GM19467 (cell line): Measurements from ENCODE around the gene CAV1.

Experiments used
- ATAC-seq: cut with Tn5 transposase; IDR thresholded peaks from one replicate; pipeline ENCODE4 v1.9.1; 2021; ENCODE audit warnings: mild to moderate bottlenecking, moderate library complexity; ENCODE audit not compliant: unreplicated experiment

The CAV1 gene

DNA sequence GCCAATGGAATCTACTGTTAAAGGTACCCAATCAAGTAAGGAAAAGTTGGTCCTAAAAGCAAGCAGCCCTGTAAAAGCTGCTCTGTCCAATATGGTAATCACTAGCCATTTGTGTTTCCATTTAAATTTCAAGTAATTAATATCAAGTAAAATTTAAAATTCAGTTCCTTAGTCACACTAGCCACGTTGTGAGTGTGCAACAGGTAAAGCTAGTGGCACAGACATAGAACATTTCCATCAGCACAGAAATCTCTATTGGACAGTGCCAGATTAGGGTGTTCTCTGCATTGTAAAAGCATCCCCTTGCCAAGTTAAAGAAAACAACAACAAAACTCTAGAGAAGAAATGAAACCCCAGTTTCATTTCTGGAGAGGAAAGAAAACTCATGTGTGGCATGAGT is 4.4 kb downstream of the CAV1 start:
- no peak for ATAC-seq

DNA sequence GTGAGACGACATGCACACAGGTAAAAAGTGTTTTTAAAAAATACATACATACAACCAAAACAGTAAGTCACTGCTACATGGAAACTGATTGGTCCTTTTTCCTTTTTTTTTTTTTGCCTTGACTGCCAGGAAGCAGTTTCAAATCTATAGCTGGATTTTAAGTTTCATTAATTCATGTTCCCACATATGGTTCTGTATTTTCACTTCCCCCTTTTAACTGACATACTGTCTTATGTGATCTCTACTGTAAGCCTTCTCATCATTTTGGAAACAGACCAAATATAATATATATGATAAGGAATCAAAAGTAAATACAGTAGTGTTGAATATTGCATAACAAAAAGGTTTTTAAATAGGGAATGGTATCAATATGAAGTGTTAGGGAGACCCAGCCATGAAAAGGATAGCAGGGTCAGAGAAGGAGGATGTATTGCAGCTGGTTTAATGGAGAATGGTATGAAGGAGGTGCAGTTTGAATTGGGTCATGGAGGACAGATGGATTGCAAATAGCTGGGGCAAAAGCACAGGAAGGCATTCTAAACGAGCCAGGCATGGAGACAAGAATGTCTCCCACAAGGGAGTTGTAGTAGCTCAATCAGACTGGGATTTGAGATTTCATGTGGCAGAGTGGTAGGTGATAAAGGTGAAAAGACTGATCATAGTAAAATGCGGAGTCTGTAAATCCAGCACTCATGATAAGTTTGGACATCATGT is 5.4 kb downstream of the CAV1 start:
- no peak for ATAC-seq

DNA sequence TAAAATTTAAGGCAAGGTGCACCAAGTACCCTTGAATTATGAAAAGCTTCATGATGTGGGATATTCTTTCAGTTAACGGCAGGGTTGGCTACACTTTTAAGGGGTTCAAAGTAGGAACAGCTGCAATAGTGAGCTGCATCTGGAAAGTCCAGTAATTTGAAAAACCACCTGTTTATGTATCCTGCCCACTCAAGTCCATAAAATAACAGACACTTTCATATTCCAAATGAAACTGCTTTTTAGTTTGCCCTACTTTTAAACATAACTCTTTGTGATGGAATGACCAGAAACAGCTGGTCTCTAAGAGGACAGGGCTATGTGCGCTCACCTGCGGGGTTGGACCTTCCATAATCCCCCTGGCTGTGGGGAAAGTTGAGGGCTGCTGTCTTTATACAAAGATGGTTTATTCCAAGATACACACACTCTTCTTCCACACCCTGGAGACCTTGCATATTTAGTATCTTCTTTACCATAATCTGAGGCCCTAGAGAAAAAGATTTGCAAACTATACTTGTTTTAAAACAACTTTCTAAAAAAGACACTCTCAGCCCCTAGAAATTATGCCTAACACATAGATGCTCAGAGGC is 7.4 kb downstream of the CAV1 start:
- no peak for ATAC-seq

DNA sequence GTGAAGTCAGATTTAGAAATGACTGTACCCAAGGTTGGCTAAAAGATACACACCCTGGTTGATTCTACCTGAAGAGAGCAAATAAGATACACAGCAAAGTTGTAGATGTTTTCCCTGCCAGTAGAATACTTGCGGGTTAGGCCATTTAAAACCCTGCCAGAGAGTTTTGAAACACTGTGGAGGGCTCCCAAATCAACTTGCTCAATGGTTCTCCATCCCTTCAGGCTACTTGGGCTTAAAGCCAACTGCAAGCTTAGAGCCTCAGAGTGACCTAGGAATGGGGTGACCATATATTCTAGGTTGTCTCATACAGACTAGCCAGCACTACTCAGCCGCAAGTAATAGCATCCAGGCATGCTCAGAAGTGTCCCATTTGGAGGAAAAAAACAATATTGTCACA is 10.0 kb downstream of the CAV1 start:
- ATAC-seq, result no peak

DNA sequence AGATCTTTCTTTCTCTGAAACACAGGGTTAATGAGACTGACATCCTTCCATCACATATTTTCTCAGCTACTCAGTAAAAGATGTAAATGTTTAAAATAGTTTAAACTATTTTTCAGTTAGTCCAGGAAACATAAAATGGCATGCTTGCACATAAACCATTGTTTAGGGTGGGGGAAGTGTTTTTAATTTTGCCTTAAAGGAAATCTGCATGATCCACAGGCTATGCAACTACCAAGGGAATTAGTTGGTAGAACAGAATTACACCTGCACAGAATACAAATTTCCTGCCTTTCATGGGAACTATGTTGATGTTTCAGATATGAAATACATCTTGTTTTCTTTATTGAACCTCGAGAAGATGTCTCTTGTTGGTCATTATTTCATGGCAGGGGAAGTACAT is 10.6 kb downstream of the CAV1 start:
- no peak for ATAC-seq

DNA sequence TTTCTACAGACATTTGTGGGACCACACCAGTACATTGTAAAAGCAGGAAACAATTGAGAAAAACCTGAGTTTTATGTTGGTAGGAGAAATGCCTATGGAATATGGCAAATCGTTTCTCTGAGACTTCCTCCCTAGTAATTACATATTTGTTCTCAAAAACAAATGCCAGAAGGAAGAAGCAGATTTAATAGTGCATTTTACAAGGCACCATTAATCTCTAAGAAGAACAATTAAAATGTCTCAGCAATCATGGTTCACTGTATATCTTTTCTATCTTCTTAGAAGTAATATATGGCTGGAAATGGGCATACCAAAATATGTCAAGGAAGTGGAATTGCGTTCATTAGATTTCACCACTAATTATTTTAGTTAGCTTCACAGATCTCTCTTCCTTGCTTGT is 13.3 kb downstream of the CAV1 start:
- no peak for ATAC-seq

DNA sequence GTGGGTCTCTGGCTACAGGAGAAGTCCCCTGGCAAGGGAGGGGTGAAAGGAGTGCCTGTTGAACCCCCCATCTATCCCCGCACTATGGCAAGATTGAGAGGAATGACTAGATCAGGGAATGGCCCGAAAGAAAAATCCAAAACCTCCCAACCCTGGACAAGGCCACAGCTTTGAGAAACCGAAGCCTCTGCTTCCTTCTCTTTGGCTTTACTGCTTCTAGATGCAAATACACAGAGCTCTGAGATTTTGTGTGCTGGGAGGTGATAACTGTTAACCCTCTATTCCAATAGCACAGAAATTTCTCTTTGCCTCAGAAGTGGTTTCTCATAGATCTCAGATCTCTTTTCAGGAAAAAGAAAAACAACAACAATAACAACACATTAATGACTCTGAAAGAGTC is 15.0 kb downstream of the CAV1 start:
- no peak for ATAC-seq

DNA sequence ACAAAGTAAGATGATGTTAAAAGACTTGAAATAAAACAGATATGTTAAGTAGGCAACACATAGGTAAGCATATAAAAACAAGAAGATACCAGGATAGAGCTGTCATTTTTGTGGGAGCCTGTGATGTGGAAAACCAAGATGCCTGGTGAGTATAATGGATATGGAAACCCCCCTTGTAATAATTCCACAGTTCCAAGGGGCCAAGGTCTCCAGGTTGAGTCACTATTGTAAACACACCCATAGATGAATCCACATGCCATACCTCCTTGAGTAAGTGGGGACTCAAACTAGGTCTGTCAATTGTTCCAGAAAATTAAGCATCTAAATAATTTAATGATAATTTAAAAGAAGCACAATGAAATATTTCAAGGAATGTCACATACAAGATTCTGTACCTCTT is 15.9 kb downstream of the CAV1 start:
- ATAC-seq, result no peak

DNA sequence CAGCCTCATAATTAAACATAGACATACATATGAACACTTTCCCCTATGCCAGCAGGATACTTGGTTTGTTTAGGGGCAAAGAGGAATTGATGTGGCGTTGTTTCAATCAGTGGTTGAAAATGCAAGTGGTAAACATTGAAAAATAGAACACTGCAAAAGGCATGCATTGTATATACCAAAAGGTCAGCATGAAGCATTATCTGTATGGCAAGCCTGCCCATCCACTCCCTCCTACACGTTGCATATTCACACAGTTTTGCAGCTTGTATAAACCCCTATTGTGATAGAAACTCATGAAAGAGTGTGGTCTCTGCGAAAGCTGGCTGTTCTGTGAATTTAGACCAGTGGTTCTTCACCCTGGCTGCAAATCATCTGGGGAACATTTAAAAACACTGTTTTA is 17.1 kb downstream of the CAV1 start:
- no peak for ATAC-seq

DNA sequence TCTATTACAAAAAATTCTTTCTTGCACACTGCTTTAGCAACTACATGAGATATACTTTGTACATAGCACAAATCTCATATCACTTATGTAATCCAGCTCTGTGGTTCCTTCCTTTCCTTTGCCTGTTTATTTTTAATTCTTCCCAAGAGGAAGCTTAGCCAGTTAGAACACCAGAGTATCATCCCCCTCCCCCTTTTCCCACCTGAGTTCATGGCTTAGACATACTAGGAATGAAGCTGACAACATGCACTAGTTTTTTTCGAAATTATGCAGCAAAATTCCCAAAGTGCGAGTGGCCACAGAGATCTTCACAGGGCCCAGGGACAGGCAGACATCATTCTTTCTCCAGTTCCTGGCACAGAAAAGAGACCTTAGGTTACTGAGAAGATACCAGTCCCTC is 17.8 kb downstream of the CAV1 start:
- no peak for ATAC-seq

DNA sequence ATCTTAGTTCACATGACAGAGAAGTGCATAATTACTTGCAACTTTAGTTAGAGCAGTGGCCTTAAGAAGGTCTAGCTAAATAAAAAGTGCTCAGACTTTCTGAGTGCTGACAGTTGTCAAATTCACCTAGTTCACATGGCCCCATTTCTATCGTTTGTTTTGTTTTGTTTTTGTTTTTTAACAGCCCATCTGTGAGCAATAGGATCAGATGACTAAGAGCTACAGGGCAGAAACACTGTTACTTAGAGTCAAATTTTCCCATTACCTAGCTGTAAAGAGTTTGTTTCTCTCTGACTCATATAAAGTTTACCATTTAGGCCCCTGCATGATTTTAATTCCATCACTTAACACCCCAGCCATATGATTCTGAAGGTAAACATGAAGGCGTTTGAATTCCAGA is 18.8 kb downstream of the CAV1 start:
- ATAC-seq, result no peak

DNA sequence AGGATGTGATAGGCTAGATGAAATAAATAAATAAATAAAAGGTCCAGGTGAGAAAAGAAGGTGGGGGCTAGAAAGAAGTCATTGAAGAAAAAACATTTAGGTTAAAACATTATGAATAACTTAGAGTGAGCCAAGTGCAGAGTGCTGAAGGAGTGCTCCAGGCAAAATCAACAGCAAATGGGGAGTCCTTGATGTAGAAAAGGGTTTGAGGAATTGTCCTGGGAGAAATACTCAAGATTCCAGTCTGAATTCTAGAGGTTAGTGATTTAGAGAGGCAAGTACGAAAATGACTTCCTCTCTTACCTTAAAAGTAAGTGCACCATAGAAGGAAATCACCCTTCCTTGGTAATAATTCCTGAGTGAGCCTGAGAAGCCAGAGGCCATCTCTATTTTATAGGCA is 19.7 kb downstream of the CAV1 start:
- ATAC-seq, result no peak

DNA sequence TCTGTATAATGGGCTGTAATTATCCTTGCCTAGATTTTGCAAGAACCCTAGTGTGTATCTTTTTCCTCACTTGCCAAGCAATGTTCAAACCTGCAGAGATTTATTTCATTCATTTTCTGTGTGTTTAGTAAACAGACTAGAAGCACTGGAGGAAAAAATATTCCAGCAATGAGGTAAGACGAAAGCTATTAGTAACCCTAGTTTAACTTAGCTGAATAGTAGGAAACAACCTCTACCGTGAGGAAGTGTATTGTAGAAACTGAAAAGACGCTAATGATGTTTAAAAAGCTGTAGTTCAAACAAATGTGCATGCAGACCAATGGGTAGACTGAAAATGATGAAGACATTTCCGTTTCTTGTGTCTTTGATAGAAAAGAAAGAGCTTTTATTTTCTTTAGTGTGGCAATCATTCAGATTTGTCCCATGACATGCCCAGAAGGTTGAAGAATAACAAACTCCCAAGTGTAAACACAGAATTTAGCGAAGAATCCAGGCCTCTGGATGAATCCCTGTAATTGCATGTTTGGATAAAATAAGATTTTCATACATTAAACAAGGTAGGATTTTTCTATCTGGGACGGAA is 20.7 kb downstream of the CAV1 start:
- no peak for ATAC-seq

DNA sequence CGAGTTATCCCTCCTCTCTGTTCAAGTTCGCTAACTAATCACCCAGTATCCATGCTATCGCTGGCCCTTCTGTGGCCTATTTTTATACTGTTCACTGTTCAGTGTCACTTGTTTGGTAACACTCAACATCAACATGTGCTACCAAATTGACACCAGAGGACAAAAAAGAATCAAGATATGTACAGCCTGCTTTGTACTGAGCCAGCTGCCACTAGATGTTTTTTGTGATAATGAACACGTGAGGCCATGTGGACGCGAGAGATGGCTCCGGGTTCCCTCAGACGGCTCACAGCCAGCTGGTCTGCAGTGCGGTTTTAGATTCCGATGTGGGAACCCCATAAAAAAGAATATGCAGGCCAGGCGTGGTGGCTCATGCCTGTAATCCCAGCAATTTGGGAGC is 21.2 kb downstream of the CAV1 start:
- ATAC-seq, result no peak

DNA sequence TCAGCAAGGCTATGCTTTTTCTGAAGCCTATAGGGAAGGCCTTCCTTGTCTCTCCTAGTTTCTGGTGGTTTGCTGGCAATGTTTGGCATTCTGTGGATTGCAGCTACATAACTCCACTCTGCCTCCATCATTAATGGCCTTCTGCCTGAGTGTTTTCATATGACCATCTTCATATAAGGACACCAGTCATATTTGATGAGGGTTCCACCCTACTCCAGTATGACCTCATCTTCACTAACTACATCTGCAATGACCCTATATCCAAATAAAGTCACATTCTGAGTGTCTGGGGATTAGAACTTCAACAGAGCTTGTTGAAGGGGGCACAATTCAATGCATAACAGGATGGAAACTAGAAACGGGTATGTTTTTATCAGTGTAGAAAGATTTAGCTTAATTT is 22.1 kb downstream of the CAV1 start:
- no peak for ATAC-seq

DNA sequence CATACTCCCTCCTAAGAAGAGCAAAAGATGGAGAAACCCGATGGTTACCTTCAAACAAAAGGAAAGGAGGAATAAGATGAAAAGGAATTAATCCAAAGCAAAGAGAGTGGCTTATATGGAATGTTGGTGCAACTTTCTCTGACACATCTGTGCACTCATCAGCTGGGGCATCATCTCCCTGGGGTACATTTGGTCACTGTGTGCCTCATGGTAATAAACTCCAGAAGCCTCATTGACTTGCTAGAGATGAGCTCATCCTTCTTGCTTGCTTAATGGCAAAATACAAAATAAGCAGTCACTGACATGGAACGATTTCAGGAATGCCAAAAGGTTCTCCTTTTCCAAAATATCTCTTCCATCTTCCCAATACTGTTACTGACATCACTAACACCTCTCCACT is 22.5 kb downstream of the CAV1 start:
- no peak for ATAC-seq

DNA sequence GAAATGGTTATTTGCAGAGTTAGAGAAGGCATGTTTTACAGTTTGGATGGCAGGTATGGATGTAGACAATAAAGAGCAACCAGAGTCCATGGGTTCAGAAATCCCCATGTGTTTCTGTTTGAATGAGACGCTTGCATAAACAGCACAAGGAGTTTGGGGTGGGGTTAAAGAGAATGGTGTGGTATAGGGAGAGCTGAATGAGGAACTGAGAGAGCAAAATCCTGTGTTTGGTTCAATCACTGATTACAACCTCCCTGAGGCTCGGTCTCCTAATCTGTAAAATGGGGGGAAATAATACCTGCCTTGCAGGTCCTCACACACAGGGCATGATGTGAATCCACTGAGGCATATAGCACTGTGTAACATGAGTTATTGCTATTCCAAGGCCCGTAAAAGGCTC is 23.7 kb downstream of the CAV1 start:
- ATAC-seq, result no peak

DNA sequence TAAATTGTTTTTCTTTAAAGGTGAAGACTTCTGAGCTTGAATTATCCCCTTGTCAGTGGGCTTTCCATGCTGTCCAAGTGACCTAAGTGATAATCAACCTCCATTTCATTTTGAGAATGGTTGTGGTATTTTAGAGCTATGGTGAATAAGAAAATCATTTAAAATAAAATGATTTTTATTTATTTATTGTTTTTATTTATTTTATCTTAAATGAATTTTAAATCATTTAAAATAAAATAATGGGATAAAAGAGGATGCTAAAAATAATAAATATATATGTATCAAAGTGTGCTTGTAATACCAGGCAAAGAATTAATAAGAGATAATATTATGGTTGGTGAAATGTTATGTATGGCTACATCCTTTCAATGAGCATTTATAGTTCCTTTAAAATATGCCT is 24.5 kb downstream of the CAV1 start:
- ATAC-seq, result no peak

DNA sequence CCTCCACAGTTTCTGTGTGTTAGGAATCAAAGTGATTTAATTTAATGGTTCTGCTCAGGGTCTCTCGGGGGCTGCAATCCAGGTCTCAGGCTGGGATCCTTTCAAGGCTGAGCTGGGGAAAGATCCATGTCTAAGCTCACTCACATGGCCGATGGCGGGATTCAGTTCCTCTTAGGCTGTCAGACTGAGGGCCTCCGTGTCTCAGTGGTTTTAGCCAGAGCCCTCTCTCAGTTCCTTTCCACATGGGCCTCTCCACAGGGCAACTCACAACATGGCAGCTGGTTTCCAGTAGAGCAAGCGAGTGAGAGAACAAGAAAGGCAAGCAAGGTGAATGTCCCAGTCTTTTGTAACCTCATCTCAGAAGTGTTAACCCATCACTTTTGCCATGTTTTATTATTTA is 26.9 kb downstream of the CAV1 start:
- no peak for ATAC-seq

DNA sequence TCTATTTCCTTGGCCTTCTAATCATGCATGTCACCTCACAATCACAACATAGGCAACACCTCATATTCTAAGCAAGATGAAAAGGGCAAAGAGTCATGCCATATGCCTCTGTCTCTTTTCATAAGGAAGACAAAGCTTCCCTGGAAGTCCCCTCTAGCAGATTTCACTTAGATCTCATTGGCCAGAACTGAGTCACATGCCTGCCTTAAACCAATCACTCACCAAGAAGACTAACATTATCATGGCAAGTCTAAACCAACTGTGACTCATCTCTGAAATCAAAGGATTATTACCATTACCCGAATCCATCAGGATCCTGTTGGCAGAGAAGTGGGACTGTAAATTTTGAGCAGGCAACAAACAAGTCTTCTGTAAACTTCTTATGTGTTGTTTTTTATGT is 27.8 kb downstream of the CAV1 start:
- ATAC-seq, result no peak

DNA sequence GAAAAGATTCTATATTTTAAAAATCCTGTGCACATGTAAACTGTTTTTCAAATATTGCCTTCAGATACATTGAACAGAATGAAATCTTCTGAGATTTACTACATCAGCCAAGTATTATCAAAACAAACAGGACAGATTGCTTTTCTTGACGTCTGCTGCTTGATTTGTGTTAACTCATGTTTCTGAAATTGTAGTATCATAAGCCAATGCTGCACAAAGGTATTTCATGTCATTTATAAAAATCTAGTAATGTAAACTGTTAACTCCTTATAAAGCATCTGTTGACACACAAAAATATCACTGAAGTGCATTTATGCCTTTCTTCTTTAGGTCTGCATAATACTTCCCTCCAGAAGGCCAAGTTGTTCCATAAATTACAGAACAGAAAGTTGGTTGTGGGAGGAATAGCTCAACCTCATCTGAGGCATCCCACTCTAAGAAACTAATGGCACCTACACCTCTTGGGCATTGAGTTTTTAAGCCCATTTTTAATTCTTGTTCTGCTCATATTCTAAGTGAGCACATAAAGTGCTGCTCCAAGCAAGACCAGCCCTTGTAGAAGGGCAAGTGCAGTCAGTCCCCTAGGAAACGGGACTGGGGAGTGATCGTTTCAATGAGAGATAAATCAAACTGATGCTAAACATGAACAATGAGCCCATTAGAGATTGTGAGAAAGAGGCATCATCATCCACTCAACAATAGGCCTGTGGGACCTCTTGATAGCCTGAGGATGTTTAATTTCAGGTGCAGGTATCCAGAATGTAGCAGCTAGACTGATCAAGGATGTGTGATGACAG is 28.5 kb downstream of the CAV1 start:
- ATAC-seq, result no peak

DNA sequence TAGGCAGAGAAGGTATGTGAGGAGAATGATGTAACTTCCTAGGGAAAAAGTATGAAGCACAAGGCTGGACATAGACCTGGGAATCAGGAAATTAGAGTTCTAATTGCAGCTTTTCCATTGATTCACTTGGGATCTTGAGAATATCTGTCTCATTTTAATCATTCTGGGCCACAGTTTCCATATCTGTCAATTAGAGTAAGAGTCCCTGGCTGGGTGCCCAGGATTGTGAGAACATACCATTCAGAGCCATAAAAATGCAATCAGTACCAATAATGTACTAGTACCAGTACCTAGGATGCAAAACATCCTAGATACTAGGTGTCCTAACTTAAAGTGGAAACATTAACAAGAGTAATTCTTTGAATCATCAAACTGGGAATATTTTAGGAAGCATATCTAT is 29.6 kb downstream of the CAV1 start:
- no peak for ATAC-seq
